ENCODE data around the gene KNDC1. TPM values are rescaled to one million over a fixed set of nuclear protein-coding genes. Genes with fewer than 3 reads are reported as not detected.

The KNDC1 gene
- total and polyA plus RNA-seq, 2 of the 13 experiments (the other 11 are each of a cell fraction or from before 2014, with no cell fraction given) = 0.69 TPM; not detected in 1

- TF ChIP-seq ZNF280B (CRISPR knock-in tag; IDR thresholded peaks at IDR 0.05; ENCODE audit: borderline replicate concordance) (no peak), KDM2A (CRISPR knock-in tag; IDR thresholded peaks at IDR 0.05; ENCODE audit: borderline replicate concordance, low read depth) (peak; percentile 18; the same call in 1 of the 2 replicates), MAX (IDR thresholded peaks at IDR 0.05) (peak; percentile 12; the same call in 1 of the 2 replicates), ZBTB20 (CRISPR knock-in tag; IDR thresholded peaks at IDR 0.05; ENCODE audit: borderline replicate concordance, low read depth) (no peak), TOE1 (CRISPR knock-in tag; IDR thresholded peaks at IDR 0.05) (no peak), HNRNPLL (IDR thresholded peaks at IDR 0.05; ENCODE audit: low read depth, low read length, poor library complexity, severe bottlenecking) (peak; percentile 22), RBFOX2 (IDR thresholded peaks at IDR 0.05; ENCODE audit: low read depth, low read length) (peak; percentile 79), ZNF546 (CRISPR knock-in tag; conservative IDR thresholded peaks at IDR 0.05) (no peak), GATAD2A (CRISPR knock-in tag; IDR thresholded peaks at IDR 0.05) (no peak), ATRX (CRISPR knock-in tag; IDR thresholded peaks at IDR 0.05; ENCODE audit: borderline replicate concordance) (no peak), POGK (CRISPR knock-in tag; conservative IDR thresholded peaks at IDR 0.05) (no peak), ZNF34 (CRISPR knock-in tag; IDR thresholded peaks at IDR 0.05; ENCODE audit: borderline replicate concordance) (no peak), ZNF513 (CRISPR knock-in tag; conservative IDR thresholded peaks at IDR 0.05) (no peak), ZNF276 (CRISPR knock-in tag; IDR thresholded peaks at IDR 0.05; ENCODE audit: low read depth) (no peak), TMF1 (CRISPR knock-in tag; IDR thresholded peaks at IDR 0.05; ENCODE audit: low read depth) (no peak), ZSCAN9 (CRISPR knock-in tag; IDR thresholded peaks at IDR 0.05; ENCODE audit: borderline replicate concordance) (no peak), ZNF652 (CRISPR knock-in tag; IDR thresholded peaks at IDR 0.05; ENCODE audit: borderline replicate concordance, low read depth) (no peak), RELA (CRISPR knock-in tag; IDR thresholded peaks at IDR 0.05) (no peak), PATZ1 (CRISPR knock-in tag; IDR thresholded peaks at IDR 0.05) (0 out of 2 replicates have a peak, but pooled peaks have one; percentile 7), HES4 (CRISPR knock-in tag; IDR thresholded peaks at IDR 0.05; ENCODE audit: borderline replicate concordance) (no peak)
Observed at GRCh38 chr10:133260895-133261725, 101.1 kb downstream of the KNDC1 start (continued).

Measured in HepG2 (cell line).